Chondrocyte (in vitro differentiated cells): ENCODE data around the gene CPED1. TPM values are rescaled to one million over a fixed set of nuclear protein-coding genes. Genes with fewer than 3 reads are reported as not detected.

Experiments used
- DNase-seq: peaks from one replicate; pipeline ENCODE4 v3.0.0; 2021; ENCODE audit warnings: mixed read lengths, low spot score
- H3K27ac Mint-ChIP-seq: one replicate; pipeline ENCODE4 v1.8.0; 2021; ENCODE audit warnings: mild to moderate bottlenecking, moderate library complexity, mixed read lengths; ENCODE audit not compliant: unreplicated experiment
- H3K27me3 Mint-ChIP-seq: 2 replicates; pipeline ENCODE4 v1.8.0; 2021; ENCODE audit warnings: low read depth, mixed read lengths
- H3K36me3 Mint-ChIP-seq: 2 replicates; pipeline ENCODE4 v1.8.0; 2021; ENCODE audit warnings: low read depth, mixed read lengths
- H3K4me1 Mint-ChIP-seq: 2 replicates; pipeline ENCODE4 v1.8.0; 2021; ENCODE audit warnings: low read depth, mild to moderate bottlenecking, mixed read lengths
- H3K4me3 Mint-ChIP-seq: one replicate; pipeline ENCODE4 v1.8.0; 2021; ENCODE audit warnings: mild to moderate bottlenecking, moderate library complexity, mixed read lengths; ENCODE audit not compliant: unreplicated experiment
- H3K9me3 Mint-ChIP-seq: 2 replicates; pipeline ENCODE4 v1.8.0; 2021; ENCODE audit warnings: low read depth, mixed read lengths
- CTCF ChIP-seq: fragments of 200-600 bp; sonication (generic); IDR thresholded peaks from 2 replicates; pipeline ENCODE4 v1.5.0; 2021; ENCODE audit warnings: antibody characterized with exemption, mild to moderate bottlenecking, moderate library complexity
- total RNA-seq: library from RNA; stranded (reverse); gene quantifications from 3 replicates; pipeline ENCODE4 v1.2.1, GENCODE V29; 2021

The CPED1 gene
- total RNA-seq, 1 donor from 2014 or later = 2.8 TPM

- Mint-ChIP-seq H3K27ac (no peak overlapping the region), H3K9me3 (no peaks in the 10 kb centered on the region), H3K36me3 (peaks cover 2% of the 10 kb centered on the region), H3K4me3 (no peak overlapping the region), H3K4me1 (no peaks in the 10 kb centered on the region), H3K27me3 (no peaks in the 10 kb centered on the region)
- no peak for DNase-seq
- TF ChIP-seq CTCF = no peak
Measured at GRCh38 chr7:121267612-121268011, 279.1 kb downstream of the CPED1 start.

GRCh38 chr7:121269798-121270197, 281.3 kb downstream of the CPED1 start:
- Mint-ChIP-seq H3K36me3 (peaks cover 2% of the 10 kb centered on the region), H3K27ac (no peak overlapping the region), H3K9me3 (no peaks in the 10 kb centered on the region), H3K4me1 (no peaks in the 10 kb centered on the region), H3K4me3 (no peak overlapping the region), H3K27me3 (no peaks in the 10 kb centered on the region)
- no peak for TF ChIP-seq CTCF
- no peak for DNase-seq

- H3K27ac Mint-ChIP-seq = no peak overlapping the region
- H3K4me3 Mint-ChIP-seq = no peak overlapping the region
Measured at GRCh38 chr7:121271098-121271497, 282.6 kb downstream of the CPED1 start.

DNA sequence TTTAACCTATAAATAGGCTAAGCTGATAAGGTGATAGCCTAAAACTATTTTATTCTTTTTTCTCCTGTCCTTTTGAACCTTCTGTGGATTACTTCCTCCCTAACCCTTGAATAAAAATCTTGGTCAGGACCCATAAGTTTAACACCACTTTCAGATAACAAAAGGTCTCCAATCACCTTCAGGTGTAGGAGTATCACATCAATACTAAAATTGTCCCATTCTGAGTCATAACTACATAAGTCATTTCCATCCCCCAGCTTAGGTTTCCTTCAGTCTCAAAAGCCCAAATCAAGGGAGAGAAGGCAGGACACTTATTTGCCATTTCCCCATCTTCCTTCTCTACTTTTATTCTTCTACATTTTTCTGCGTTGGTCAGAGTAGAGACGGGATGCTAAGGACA, 283.4 kb downstream of the CPED1 start:
- Mint-ChIP-seq H3K27ac (no peak overlapping the region), H3K4me3 (no peak overlapping the region), H3K36me3 (peaks cover 2% of the 10 kb centered on the region), H3K4me1 (no peaks in the 10 kb centered on the region), H3K27me3 (no peaks in the 10 kb centered on the region), H3K9me3 (no peaks in the 10 kb centered on the region)
- TF ChIP-seq CTCF = no peak
- DNase-seq = no peak

More at GRCh38 chr7:121271098-121271497, 282.6 kb downstream of the CPED1 start:
- TF ChIP-seq CTCF = no peak
- Mint-ChIP-seq H3K9me3 (no peaks in the 10 kb centered on the region), H3K36me3 (peaks cover 2% of the 10 kb centered on the region), H3K4me1 (no peaks in the 10 kb centered on the region), H3K27me3 (no peaks in the 10 kb centered on the region)
- no peak for DNase-seq

GRCh38 chr7:121272676-121273075, 284.2 kb downstream of the CPED1 start:
- H3K27me3 Mint-ChIP-seq = no peaks in the 10 kb centered on the region
- DNase-seq = no peak
- H3K27ac Mint-ChIP-seq = no peak overlapping the region
- H3K4me3 Mint-ChIP-seq = no peak overlapping the region
- no peaks in the 10 kb centered on the region for H3K9me3 Mint-ChIP-seq
- no peak for TF ChIP-seq CTCF
- H3K4me1 Mint-ChIP-seq = peaks cover 2% of the 10 kb centered on the region
- peaks cover 2% of the 10 kb centered on the region for H3K36me3 Mint-ChIP-seq
